SK-N-SH (cell line): Measurements from ENCODE around the gene MOB2. TPM values are rescaled to one million over a fixed set of nuclear protein-coding genes. Genes with fewer than 3 reads are reported as not detected.

Experiments
- CTCF ChIA-PET: fragments of 300-600, 350-600 bp; formaldehyde crosslinking; extraction: SDS; loops from one replicate; lab custom pipeline; 2021; lab: Yijun Ruan, JAX
- POLR2A ChIA-PET: fragments of 350-600 bp; sonication (Branson Sonifier 250); formaldehyde crosslinking; extraction: SDS; loops from one replicate; lab custom pipeline; 2020; ENCODE audit warnings: antibody characterized with exemption, inconsistent platforms; lab: Yijun Ruan, JAX
- DNase-seq: peaks from one replicate; pipeline ENCODE4 v3.0.0; 2012
- H2AFZ ChIP-seq: fragments of 200-600 bp; sonication (generic); 2 replicates; pipeline ENCODE4 v1.8.1; 2016; ENCODE audit warnings: antibody characterized with exemption, mild to moderate bottlenecking, low read depth
- H3F3A ChIP-seq: fragments of 200-600 bp; sonication (generic); replicated peaks from 2 replicates; pipeline ENCODE3; 2016; ENCODE audit warnings: antibody characterized with exemption, mild to moderate bottlenecking; ENCODE audit not compliant: insufficient read depth
- H3K27ac ChIP-seq, 2 experiments: fragments of 200-500 bp in 1 of 2; fragments of 200-600 bp in 1 of 2; sonication (Bioruptor generic) in 1 of 2; sonication (generic), shearing (Covaris generic) in 1 of 2; 2 replicates each; pipeline versions ENCODE4 v1.5.1 to v1.6.1; 2014 to 2016; ENCODE audit warnings: low read depth in 2 of 2, inconsistent platforms in 1 of 2, low read length in 1 of 2, mild to moderate bottlenecking in 1 of 2, mixed read lengths in 1 of 2
- H3K27me3 ChIP-seq: fragments of 200-600 bp; sonication (generic), shearing (Covaris generic); 2 replicates; pipeline ENCODE4 v1.6.1; 2016; ENCODE audit warnings: mixed run types; ENCODE audit not compliant: insufficient read depth
- H3K36me3 ChIP-seq, 2 experiments: fragments of 200-500 bp in 1 of 2; fragments of 200-600 bp in 1 of 2; sonication (Bioruptor generic) in 1 of 2; sonication (generic) in 1 of 2; replicated peaks in 1 of 2; 2 replicates each; pipeline versions ENCODE3 to v1.5.1; 2014 to 2016; ENCODE audit warnings: low read length in 1 of 2, mild to moderate bottlenecking in 1 of 2; ENCODE audit not compliant: insufficient read depth in 2 of 2, control insufficient read depth in 1 of 2
- H3K4me1 ChIP-seq, 2 experiments: fragments of 200-500 bp in 1 of 2; fragments of 200-600 bp in 1 of 2; sonication (Bioruptor generic) in 1 of 2; sonication (generic), shearing (Covaris generic) in 1 of 2; 2 replicates each; pipeline versions ENCODE4 v1.5.1 to v1.6.1; 2014 to 2016; ENCODE audit warnings: low read depth in 1 of 2, low read length in 1 of 2, mixed run types in 1 of 2; ENCODE audit not compliant: insufficient read depth in 2 of 2, control insufficient read depth in 1 of 2
- H3K4me2 ChIP-seq: fragments of 200-600 bp; sonication (generic), shearing (Covaris generic); 2 replicates; pipeline ENCODE4 v1.6.1; 2017; ENCODE audit warnings: mixed run types
- H3K4me3 ChIP-seq, 2 experiments: fragments of 200-500 bp in 1 of 2; fragments of 200-600 bp in 1 of 2; sonication (Bioruptor generic) in 1 of 2; sonication (generic), shearing (Covaris generic) in 1 of 2; 2 replicates each; pipeline versions ENCODE4 v1.5.1 to v1.8.1; 2014 to 2016; ENCODE audit warnings: low read depth in 2 of 2, inconsistent platforms in 1 of 2, low read length in 1 of 2, mild to moderate bottlenecking in 1 of 2, mixed read lengths in 1 of 2, moderate library complexity in 1 of 2
- H3K79me2 ChIP-seq: fragments of 200-600 bp; sonication (generic); 2 replicates; pipeline ENCODE4 v1.8.1; 2017; ENCODE audit warnings: mild to moderate bottlenecking; ENCODE audit not compliant: insufficient read depth
- H3K9ac ChIP-seq: fragments of 200-600 bp; sonication (generic); 2 replicates; pipeline ENCODE4 v1.6.1; 2017; ENCODE audit warnings: mixed run types
- H3K9me2 ChIP-seq: fragments of 200-600 bp; sonication (generic); 2 replicates; pipeline ENCODE4 v1.6.1; 2017; ENCODE audit warnings: mixed run types
- H3K9me3 ChIP-seq: fragments of 200-600 bp; sonication (generic); 2 replicates; pipeline ENCODE4 v1.6.1; 2017; ENCODE audit warnings: mixed run types, mild to moderate bottlenecking, moderate library complexity
- H4K20me1 ChIP-seq: fragments of 200-600 bp; sonication (generic); 2 replicates; pipeline ENCODE4 v1.6.1; 2017; ENCODE audit warnings: mild to moderate bottlenecking, mixed run types; ENCODE audit not compliant: insufficient read depth
- FOXM1 ChIP-seq: IDR thresholded peaks from 2 replicates; pipeline ENCODE4 v1.4.0; 2012; ENCODE audit warnings: low read depth, mild to moderate bottlenecking
- GABPA ChIP-seq: IDR thresholded peaks from 2 replicates; pipeline ENCODE4 v1.4.0; 2012; ENCODE audit warnings: low read depth, mild to moderate bottlenecking
- GATA2 ChIP-seq: sonication (generic); formaldehyde crosslinking; IDR thresholded peaks from 2 replicates; pipeline ENCODE4 v1.5.0; 2020; ENCODE audit warnings: mild to moderate bottlenecking, missing genetic modification reagents
- JUND ChIP-seq: IDR thresholded peaks from 2 replicates; pipeline ENCODE4 v1.4.0; 2012
- MXI1 ChIP-seq: IDR thresholded peaks from 2 replicates; pipeline ENCODE4 v1.6.1; 2012; ENCODE audit warnings: mild to moderate bottlenecking, low read depth, low read length, improper control_type of control experiment
- NFIC ChIP-seq: IDR thresholded peaks from 2 replicates; pipeline ENCODE4 v1.4.0; 2012; ENCODE audit warnings: borderline replicate concordance
- POLR2AphosphoS5 ChIP-seq: IDR thresholded peaks from 2 replicates; pipeline ENCODE4 v1.6.1; 2012; ENCODE audit warnings: low read depth, low read length
- RAD21 ChIP-seq: IDR thresholded peaks from 2 replicates; pipeline ENCODE4 v1.6.1; 2012; ENCODE audit warnings: mild to moderate bottlenecking, low read length
- RFX5 ChIP-seq: IDR thresholded peaks from 2 replicates; pipeline ENCODE4 v1.6.1; 2012; ENCODE audit warnings: mild to moderate bottlenecking, improper control_type of control experiment, low read length
- SMC3 ChIP-seq: IDR thresholded peaks from 2 replicates; pipeline ENCODE4 v1.6.1; 2012; ENCODE audit warnings: low read depth, low read length, improper control_type of control experiment
- ZBTB33 ChIP-seq: IDR thresholded peaks from 2 replicates; pipeline ENCODE4 v1.4.0; 2012; ENCODE audit warnings: low read depth, borderline replicate concordance
- WGBS: methylation state at CpG from one replicate; pipeline ENCODE4 v1.1.6; 2017; ENCODE audit warnings: low lambda C conversion rate; 5-methylcytosine and 5-hydroxymethylcytosine counted together
- polyA plus RNA-seq, 3 experiments: library from polyadenylated mRNA; depleted of rRNA; stranded (reverse); fragments of >200 nt; gene quantifications; 2 replicates each; pipeline ENCODE4 v1.2.3, GENCODE V29; 2012
- TF ChIP-seq, protein P1 (sequence below): IDR thresholded peaks from 2 replicates; pipeline ENCODE4 v1.4.0; 2012; ENCODE audit warnings: low read depth, borderline replicate concordance
- TF ChIP-seq, protein P2 (sequence below): IDR thresholded peaks from 2 replicates; pipeline ENCODE4; 2012

Gene MOB2
- polyA plus RNA-seq, 1 of the 3 experiments (the other 2 are of a cell fraction): 45.8 TPM

DNA sequence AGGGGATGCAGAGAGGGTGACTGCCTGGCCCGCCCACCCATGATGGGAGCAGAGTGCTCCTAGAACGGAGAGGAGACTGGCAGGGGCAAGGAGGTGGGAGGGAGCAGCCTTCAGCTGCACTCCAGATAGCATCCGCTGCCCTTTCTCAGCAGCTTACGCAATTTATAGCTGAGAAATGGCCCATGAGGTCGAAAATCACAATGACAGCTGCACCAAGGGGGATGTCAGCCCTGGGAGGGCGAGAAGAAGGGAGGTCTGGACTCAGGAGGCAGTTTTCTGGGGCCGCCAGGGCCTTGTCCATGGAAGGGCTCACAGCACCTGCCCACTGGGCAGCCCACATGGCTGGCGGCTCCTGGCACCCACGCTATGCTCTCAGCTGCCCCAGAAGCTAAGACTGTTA is 17.6 kb upstream of the MOB2 start (continued):
- no peak for TF ChIP-seq NFIC

GRCh38 chr11:1503708-1504104 is 17.1 kb upstream of the MOB2 start:
- Histone ChIP-seq H4K20me1 (peaks cover 76% of the 10 kb centered on the region), H3K27me3 (no peaks in the 10 kb centered on the region), H3K4me2 (no peak overlapping the region), H3K36me3 (no peaks in the 10 kb centered on the region), H3K9me3 (no peaks in the 10 kb centered on the region), H3K79me2 (peaks cover 75% of the 10 kb centered on the region; the same call in 1 of the 2 replicates), H3K9me2 (no peaks in the 10 kb centered on the region), H3K4me1 (peaks cover 0 to 54% of the 10 kb centered on the region in 2 experiments; a peak in 1 of 4 replicates), H3K9ac (no peak overlapping the region), H3K27ac (peak overlapping the region in 1 of 2 experiments; percentile 92; a peak in 2 of 4 replicates), H3F3A (peaks cover 5% of the 10 kb centered on the region), H2AFZ (no peak overlapping the region), H3K4me3 (no peak overlapping the region)
- peak; percentile 69 for DNase-seq
- WGBS: 60% methylated on average over 5 of the region's 14 CpGs
- CTCF ChIA-PET: interaction anchor here (0.9 to 7.6 kb wide), 3 partner anchors 11 to 281 kb away, joined by 3 to 40 read pairs (median 4); no protein-coding TSS in a partner anchor
- POLR2A ChIA-PET: interaction anchor here (1.2 to 1.6 kb wide), 2 partner anchors 41 to 65 kb away, joined by 3 read pairs; no protein-coding TSS in a partner anchor
- no peak for TF ChIP-seq JUND
- no peak for TF ChIP-seq RFX5
- TF ChIP-seq FOXM1: no peak
- no peak for TF ChIP-seq GATA2 (CRISPR knock-in tag)
- no peak for TF ChIP-seq SMC3
- TF ChIP-seq, protein P1, sequence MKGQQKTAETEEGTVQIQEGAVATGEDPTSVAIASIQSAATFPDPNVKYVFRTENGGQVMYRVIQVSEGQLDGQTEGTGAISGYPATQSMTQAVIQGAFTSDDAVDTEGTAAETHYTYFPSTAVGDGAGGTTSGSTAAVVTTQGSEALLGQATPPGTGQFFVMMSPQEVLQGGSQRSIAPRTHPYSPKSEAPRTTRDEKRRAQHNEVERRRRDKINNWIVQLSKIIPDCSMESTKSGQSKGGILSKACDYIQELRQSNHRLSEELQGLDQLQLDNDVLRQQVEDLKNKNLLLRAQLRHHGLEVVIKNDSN: no peak
- TF ChIP-seq ZBTB33: no peak
- peak; percentile 41 for TF ChIP-seq RAD21
- peak; percentile 81 for TF ChIP-seq MXI1
- TF ChIP-seq POLR2AphosphoS5: no peak
- TF ChIP-seq, protein P2, sequence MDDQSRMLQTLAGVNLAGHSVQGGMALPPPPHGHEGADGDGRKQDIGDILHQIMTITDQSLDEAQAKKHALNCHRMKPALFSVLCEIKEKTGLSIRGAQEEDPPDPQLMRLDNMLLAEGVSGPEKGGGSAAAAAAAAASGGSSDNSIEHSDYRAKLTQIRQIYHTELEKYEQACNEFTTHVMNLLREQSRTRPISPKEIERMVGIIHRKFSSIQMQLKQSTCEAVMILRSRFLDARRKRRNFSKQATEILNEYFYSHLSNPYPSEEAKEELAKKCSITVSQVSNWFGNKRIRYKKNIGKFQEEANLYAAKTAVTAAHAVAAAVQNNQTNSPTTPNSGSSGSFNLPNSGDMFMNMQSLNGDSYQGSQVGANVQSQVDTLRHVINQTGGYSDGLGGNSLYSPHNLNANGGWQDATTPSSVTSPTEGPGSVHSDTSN: no peak
- TF ChIP-seq GABPA: no peak
